ENCODE results near the gene TVP23C. TPM values are rescaled to one million over a fixed set of nuclear protein-coding genes. Genes with fewer than 3 reads are reported as not detected.
"Not testable (repeated sequence)": the region's sequence is repeated elsewhere in the genome, so short reads cannot be mapped to it uniquely, and the experiment has no call there.

Gene TVP23C
- total and polyA plus RNA-seq, 8 donors, result 5.3 to 16.8 (median 7.5) TPM

DNA sequence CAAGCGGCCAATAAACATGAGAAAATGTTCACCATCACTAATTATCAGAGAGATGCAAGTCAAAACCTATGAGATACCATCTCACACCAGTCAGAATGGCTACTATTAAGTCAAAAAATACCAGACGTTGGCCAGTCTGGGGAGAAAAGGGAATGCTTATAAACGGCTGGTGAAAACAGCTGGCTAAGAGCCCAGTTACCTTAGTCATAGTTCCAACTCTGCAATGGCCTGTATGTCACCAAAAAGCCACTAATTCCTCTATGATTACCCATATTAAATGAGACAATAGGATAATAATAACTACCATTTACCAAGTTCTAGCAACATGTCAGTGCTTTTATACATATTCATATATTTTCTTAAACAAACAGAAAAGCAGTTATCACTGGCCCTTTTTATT lies 52.9 kb downstream of the TVP23C start:
- H3K27ac ChIP-seq, result no peak overlapping the region
- no peaks in the 10 kb centered on the region for H3K9me3 ChIP-seq
- no peak overlapping the region for H3K4me3 ChIP-seq
- peaks cover 3 to 8% (median 6%) of the 10 kb centered on the region in 3 donors for H3K4me1 ChIP-seq
- DNase-seq, result no peak
- no peak for FAIRE-seq
- intact Hi-C loops (cut with DNase I), result loop anchor here in 1 of 3 donors (10.0 kb wide), 1 partner anchor 256 kb away; no protein-coding TSS in a partner anchor
- no peaks in the 10 kb centered on the region for H3K27me3 ChIP-seq
- no peaks in the 10 kb centered on the region for H3K36me3 ChIP-seq
- ATAC-seq, result peak in 1 of 4 donors; percentile 32
- TF ChIP-seq CTCF (IDR thresholded peaks at IDR 0.05), result no peak
- 68 to 80% methylated on average over 3 of the region's 3 CpGs for WGBS, 2 donors

DNA sequence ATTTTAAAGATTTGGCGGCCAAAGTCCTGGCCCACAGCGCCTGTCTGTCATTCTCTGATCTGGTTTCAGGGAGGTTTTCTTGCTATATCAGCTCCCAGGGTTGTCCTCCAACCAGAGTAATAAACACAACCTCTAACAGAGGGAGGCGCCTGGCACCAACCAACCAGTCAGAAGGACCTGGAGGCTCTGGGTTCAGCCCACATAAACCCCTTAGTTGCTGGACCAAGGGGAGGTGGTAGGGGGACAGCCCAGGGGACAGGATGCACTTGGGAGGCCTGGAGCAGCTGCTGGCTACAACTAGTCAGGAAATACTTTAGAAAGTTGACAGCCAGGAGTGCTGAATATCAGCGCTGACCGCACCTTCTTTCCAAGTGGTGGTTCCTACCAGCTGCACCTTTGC lies 54.2 kb downstream of the TVP23C start:
- H3K4me3 ChIP-seq, result no peak overlapping the region
- no peaks in the 10 kb centered on the region for H3K9me3 ChIP-seq
- ATAC-seq (no peak), DNase-seq (no peak), FAIRE-seq (no peak)
- H3K27me3 ChIP-seq, result no peaks in the 10 kb centered on the region
- no peak overlapping the region for H3K27ac ChIP-seq
- intact Hi-C loops (cut with DNase I), result no loop called here
- WGBS, 2 donors, result 95 to 98% methylated on average over 5 of the region's 5 CpGs
- peaks cover 0 to under 1% (median 0%) of the 10 kb centered on the region in 3 donors for H3K4me1 ChIP-seq
- TF ChIP-seq CTCF (IDR thresholded peaks at IDR 0.05), result no peak
- H3K36me3 ChIP-seq, result no peaks in the 10 kb centered on the region

GRCh38 chr17:15508466-15508865 lies 54.8 kb downstream of the TVP23C start:
- Histone ChIP-seq H3K9me3 (no peaks in the 10 kb centered on the region), H3K36me3 (no peaks in the 10 kb centered on the region), H3K27me3 (no peaks in the 10 kb centered on the region), H3K4me1 (no peaks in the 10 kb centered on the region), H3K4me3 (no peak overlapping the region), H3K27ac (no peak overlapping the region)
- no peak for DNase-seq
- ATAC-seq, result no peak
- FAIRE-seq, result no peak
- WGBS, 2 donors, result 78 to 87% methylated on average over 7 of the region's 7 CpGs
- no peak for TF ChIP-seq CTCF (IDR thresholded peaks at IDR 0.05)
- intact Hi-C loops (cut with DNase I), result no loop called here

- TF ChIP-seq CTCF (IDR thresholded peaks at IDR 0.05), result no peak
- intact Hi-C loops (cut with DNase I), result no loop called here
- ATAC-seq, result no peak
- Histone ChIP-seq H3K27me3 (no peaks in the 10 kb centered on the region), H3K36me3 (no peaks in the 10 kb centered on the region), H3K4me1 (no peaks in the 10 kb centered on the region), H3K4me3 (no peak overlapping the region), H3K27ac (no peak overlapping the region), H3K9me3 (no peaks in the 10 kb centered on the region)
- no peak for DNase-seq
- 94 to 96% methylated on average over 3 of the region's 3 CpGs for whole genome bisulfite sequencing, 2 donors
- no peak for FAIRE-seq
These were observed 55.4 kb downstream of the TVP23C start for GRCh38 chr17:15507896-15508295.

- no peaks in the 10 kb centered on the region for H3K36me3 ChIP-seq
- H3K27ac ChIP-seq, result no peak overlapping the region
- H3K27me3 ChIP-seq, result no peaks in the 10 kb centered on the region
- DNase-seq, result no peak
- intact Hi-C loops (cut with DNase I), result no loop called here
- no peaks in the 10 kb centered on the region for H3K4me1 ChIP-seq
- no peak for TF ChIP-seq CTCF (IDR thresholded peaks at IDR 0.05)
- 95 to 98% methylated on average over 9 of the region's 9 CpGs for WGBS, 2 donors
- H3K9me3 ChIP-seq, result no peaks in the 10 kb centered on the region
- no peak for ATAC-seq
- FAIRE-seq, result no peak
- H3K4me3 ChIP-seq, result no peak overlapping the region
These were observed 56.3 kb downstream of the TVP23C start for GRCh38 chr17:15507001-15507400.

DNA sequence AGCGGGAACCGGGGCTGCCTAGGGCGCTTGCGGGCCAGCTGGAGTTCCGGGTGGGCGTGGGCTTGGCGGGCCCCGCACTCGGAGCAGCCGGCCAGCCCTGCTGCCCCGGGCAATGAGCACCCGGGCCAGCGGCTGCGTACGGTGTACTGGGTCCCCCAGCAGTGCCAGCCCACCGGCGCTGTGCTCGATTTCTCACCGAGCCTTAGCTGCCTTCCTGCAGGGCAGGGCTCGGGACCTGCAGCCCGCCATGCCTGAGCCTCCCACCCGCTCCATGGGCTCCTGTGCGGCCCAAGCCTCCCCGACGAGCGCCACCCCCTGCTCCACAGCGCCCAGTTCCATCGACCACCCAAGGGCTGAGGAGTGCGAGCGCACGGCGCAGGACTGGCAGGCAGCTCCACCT lies 57.6 kb downstream of the TVP23C start:
- WGBS, 2 donors, result 98% methylated on average over 20 to 32 of the region's 32 CpGs
- H3K9me3 ChIP-seq; H3K4me1 ChIP-seq; H3K4me3 ChIP-seq; ATAC-seq; H3K36me3 ChIP-seq; H3K27me3 ChIP-seq; FAIRE-seq; H3K27ac ChIP-seq; intact Hi-C loops (cut with DNase I): not testable (repeated sequence)
- DNase-seq, result peak in 1 of 6 donors; percentile 55

Data from pancreas (tissue), 10 donors.